ENCODE results near the gene CIDEB.

The CIDEB gene

DNA sequence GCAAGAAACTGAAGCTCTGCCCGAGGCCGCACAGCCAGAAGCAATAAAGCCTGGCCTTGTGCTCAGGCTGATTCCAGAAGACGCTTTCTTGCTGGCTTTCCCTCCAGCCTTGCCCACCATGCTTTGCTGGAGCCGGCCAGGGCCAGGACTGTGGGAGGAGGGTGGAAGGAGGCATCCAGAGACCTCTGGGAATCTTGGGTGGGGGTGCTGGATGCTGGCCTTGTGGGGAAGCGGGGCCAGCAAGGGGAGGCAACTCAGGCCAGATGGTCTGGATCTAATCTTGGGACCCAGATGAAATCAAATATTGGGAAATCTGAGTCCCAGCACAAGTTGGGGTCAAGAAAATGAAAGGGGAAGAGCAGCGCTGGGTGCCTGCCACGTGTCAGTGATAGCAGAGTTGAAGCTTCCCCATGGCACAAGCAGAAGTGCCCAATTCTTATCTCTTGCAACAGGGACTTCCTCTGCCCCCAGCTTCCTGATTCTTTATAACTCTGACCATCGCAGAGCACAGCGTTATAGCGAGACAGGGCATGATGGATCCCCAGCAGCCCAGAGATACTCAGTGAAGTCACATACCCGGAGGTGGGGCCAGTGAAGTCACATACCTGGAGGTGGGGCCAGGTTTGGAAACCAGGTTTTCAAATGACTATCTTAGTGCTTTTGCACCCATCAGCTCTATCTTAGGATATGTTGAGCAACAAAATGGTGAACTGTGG, 30.0 kb downstream of the CIDEB start:
- TF ChIP-seq, protein P1, sequence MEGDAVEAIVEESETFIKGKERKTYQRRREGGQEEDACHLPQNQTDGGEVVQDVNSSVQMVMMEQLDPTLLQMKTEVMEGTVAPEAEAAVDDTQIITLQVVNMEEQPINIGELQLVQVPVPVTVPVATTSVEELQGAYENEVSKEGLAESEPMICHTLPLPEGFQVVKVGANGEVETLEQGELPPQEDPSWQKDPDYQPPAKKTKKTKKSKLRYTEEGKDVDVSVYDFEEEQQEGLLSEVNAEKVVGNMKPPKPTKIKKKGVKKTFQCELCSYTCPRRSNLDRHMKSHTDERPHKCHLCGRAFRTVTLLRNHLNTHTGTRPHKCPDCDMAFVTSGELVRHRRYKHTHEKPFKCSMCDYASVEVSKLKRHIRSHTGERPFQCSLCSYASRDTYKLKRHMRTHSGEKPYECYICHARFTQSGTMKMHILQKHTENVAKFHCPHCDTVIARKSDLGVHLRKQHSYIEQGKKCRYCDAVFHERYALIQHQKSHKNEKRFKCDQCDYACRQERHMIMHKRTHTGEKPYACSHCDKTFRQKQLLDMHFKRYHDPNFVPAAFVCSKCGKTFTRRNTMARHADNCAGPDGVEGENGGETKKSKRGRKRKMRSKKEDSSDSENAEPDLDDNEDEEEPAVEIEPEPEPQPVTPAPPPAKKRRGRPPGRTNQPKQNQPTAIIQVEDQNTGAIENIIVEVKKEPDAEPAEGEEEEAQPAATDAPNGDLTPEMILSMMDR (IDR thresholded peaks at IDR 0.05; ENCODE audit: low read depth, low read length) = no peak

DNA sequence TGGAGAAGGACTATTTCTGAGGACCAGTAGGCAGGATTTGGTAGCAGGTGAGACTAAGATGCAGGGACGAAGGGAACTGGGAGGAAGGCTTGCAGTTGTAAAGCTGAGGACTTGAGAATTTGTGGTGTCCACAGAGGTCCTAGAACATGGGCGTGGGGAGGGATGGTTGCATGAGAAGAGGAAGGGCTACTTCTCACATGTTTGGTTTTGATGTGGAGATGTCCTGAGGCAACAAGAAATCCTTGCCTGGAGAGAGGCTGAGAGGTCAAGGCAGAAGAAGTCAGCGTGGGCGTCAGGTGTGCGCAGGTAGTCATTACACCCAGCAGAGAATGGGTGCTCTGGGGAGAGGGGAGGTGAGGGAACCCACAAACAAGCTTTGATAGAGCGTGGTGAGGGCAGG, 30.7 kb downstream of the CIDEB start:
- no peak overlapping the region for H3K4me3 ChIP-seq (ENCODE audit: low read depth, low read length)
- TF ChIP-seq, protein P1 (IDR thresholded peaks at IDR 0.05; ENCODE audit: low read depth, low read length) = no peak

More for the DNA sequence above, 30.0 kb downstream of the CIDEB start:
- no peak overlapping the region for H3K4me3 ChIP-seq (ENCODE audit: low read depth, low read length)

DNA sequence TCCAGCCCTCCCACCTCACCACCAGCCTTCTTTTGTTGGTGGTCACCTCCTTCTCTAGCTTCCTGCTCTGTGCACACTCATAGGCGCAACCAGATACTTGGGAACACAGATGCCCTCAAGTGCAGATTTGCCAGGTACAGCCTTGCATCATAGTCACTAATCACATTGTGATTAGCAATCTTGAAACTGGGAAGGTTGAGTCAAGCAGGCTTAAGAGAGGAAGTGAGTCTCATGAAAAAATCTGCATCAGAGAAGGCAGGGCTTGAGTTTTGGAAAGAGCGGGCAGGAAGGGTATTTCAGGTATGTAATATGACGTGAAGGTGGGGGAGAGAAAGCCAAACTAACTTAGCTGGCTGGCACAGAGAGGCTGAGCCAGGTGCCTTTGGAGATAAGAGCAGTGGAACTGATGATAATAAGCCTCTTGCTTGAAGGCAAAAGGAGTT, 33.7 kb downstream of the CIDEB start:
- H3K4me3 ChIP-seq (ENCODE audit: low read depth, low read length) = no peak overlapping the region
- TF ChIP-seq, protein P1 (IDR thresholded peaks at IDR 0.05; ENCODE audit: low read depth, low read length) = no peak

DNA sequence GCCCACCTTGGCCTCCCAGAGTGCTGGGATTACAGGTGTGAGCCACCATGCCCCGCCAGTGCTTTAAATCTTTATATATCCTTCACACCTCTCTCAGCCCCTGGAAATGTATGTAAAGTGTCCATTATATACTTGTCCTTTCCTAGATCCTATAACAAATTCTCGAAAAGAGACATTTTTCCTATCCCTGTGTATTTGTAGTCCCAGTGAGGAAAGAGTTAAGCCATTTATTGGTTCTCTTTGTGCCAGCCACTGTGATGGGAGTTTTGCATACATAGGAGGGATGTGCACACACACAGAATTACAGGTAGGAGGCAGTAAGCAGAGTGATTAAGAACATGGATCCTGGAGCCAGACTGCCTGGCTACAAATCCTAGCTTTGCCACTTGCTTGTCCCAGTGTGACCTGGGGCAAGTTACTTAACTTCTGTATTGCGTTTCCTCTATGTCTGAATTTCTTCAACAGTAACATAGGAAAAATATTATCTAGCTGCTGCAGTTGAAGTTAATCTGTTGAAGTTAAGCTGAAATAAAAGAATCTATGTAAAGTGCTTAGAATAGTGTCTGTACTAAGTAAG, 34.3 kb downstream of the CIDEB start:
- no peak overlapping the region for H3K4me3 ChIP-seq (ENCODE audit: low read depth, low read length)
- TF ChIP-seq, protein P1 (IDR thresholded peaks at IDR 0.05; ENCODE audit: low read depth, low read length) = no peak

DNA sequence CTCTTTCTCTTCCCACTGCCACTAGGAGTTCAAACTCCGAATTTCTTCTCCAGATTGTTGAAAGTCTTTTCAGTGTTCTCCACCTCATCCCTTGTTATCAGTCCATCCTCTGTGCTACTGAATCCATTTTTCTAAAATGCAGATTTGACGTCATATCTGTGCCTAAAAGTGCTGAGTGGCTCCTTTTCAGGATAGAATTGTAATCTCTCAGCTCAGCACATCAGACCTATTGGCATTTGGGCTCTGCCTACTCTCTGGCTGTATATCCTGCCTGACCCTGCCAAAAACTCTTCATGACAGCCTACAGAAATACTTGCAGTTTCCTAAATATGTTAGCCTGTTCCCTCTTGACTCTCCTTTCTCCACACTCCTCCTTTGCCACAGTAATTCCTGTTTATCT, 35.3 kb downstream of the CIDEB start:
- H3K4me3 ChIP-seq (ENCODE audit: low read depth, low read length) = no peak overlapping the region
- TF ChIP-seq, protein P1 (IDR thresholded peaks at IDR 0.05; ENCODE audit: low read depth, low read length) = no peak

DNA sequence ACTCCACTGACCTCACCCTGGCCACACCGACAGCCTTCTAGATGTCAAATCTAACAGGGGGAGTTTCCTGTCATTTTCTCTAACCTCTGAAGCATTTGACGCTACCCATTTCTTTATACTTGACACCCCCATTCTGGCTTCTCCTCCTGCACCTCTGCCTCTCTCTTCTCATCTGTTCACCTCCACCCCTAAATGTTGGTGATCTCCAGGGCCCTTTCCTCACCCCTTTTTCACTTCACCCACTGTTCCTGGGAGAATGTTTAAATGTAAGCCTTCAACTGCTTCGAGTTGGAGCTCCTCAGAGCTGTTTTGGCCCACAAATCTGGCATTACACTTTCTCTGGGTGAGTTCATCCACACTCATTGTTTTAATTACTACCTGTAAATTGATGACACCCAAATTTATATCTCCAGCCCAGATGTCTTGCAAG, 35.9 kb downstream of the CIDEB start:
- peak overlapping the region; percentile 92 for H3K4me3 ChIP-seq (ENCODE audit: low read depth, low read length)
- TF ChIP-seq, protein P1 (IDR thresholded peaks at IDR 0.05; ENCODE audit: low read depth, low read length) = no peak

DNA sequence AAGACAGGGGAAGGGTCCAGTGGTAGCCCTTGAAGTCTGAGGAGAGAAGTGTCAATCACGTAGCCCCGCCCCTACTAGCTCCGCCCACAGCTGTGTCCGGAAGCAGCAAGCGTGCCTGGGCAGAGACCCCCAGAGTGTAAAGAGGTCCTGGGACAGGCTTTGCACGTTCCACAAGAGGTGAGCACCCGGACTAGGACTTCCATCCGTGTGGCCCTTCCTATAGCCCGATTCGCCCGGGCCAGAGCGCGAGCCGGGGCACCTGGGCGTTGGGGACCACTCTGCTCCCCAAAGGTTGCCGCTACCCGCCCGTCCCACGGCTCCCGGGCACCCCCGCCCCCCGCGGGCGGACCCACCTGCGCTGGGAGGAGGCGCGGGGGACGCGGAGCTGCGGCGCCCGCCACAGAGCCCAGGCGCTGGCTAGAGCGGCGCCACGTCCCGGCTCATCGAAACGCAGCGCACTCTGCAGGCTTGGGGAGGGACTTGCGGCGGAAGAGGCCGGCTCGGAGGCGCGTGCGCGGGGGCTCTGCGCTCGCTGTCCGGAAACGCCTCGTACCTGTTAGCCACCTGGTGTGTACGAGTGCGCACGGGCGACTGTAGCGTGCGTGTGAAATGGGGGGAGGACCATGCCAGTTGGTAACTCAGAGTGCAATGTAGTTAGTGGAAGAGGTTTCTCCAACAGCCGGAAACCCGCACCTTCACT, 36.5 kb downstream of the CIDEB start, which contains the start of gene RABGGTA:
Gene RABGGTA (minus strand): TSS at position 464 of the 700 bp plus-strand sequence. CDS start 482 bp downstream, outside the sequence.
- peak within 1 kb of the TSS; percentile 92 for H3K4me3 ChIP-seq (ENCODE audit: low read depth, low read length)
- TF ChIP-seq, protein P1 (IDR thresholded peaks at IDR 0.05; ENCODE audit: low read depth, low read length) = peak; percentile 59
